Endothelial cell of umbilical vein (primary cell): ENCODE data around the gene MCUR1.

Experiments used
- EZH2 ChIP-seq: IDR thresholded peaks from 2 replicates; pipeline ENCODE4 v1.6.1; 2012; ENCODE audit warnings: borderline replicate concordance, low read depth, mild to moderate bottlenecking, moderate library complexity, low read length, inconsistent platforms; ENCODE audit not compliant: severe bottlenecking
- FOS ChIP-seq: IDR thresholded peaks from 2 replicates; pipeline ENCODE4 v1.6.1; 2011; ENCODE audit warnings: mild to moderate bottlenecking, low read length, moderate library complexity, borderline replicate concordance; ENCODE audit not compliant: insufficient read depth
- JUN ChIP-seq: IDR thresholded peaks from 2 replicates; pipeline ENCODE4 v1.6.1; 2011; ENCODE audit warnings: borderline replicate concordance, low read depth; ENCODE audit not compliant: insufficient read length, insufficient read depth
- POLR2A ChIP-seq: IDR thresholded peaks from 2 replicates; pipeline ENCODE4 v1.6.1; 2012; ENCODE audit warnings: low read depth, mild to moderate bottlenecking, control low read depth, low read length
- POLR2AphosphoS5 ChIP-seq: IDR thresholded peaks from 2 replicates; pipeline ENCODE4 v1.6.1; 2012; ENCODE audit warnings: low read depth, mild to moderate bottlenecking, control low read depth, low read length, moderate library complexity; ENCODE audit not compliant: insufficient read depth
- TF ChIP-seq, protein P1 (sequence below), 2 donors: IDR thresholded peaks; 1 replicate in 1 of 2; 2 replicates in 1 of 2; pipeline ENCODE4 v1.5.1; 2011; ENCODE audit warnings: low read length in 2 of 2, mild to moderate bottlenecking in 2 of 2, moderate library complexity in 2 of 2, control low read depth in 1 of 2, inconsistent platforms in 1 of 2, low read depth in 1 of 2; ENCODE audit not compliant: insufficient read depth in 1 of 2; ENCODE audit errors: extremely low read depth in 1 of 2
- TF ChIP-seq, protein P2 (sequence below): IDR thresholded peaks from 2 replicates; pipeline ENCODE4 v1.6.1; 2011; ENCODE audit not compliant: insufficient read depth, insufficient read length

DNA sequence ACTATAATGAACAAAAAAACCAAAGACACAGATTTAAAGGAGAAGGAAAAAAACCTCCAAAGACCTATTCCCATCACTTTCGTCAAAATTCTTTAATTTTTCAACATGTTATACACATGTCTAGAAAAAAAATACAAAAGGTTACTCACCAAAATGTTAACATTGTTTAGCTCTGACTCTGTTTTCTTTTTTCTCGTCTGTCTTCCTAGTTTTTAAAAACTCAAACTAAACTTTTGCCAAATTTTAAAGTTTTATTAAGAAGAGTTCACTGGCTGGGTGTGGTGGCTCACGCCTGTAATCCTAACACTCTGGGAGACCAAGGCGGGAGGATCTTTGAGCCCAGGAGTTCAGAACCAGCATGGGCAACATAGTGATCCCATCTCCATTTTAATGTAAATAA is 10.8 kb downstream of the MCUR1 start:
- TF ChIP-seq, protein P1, sequence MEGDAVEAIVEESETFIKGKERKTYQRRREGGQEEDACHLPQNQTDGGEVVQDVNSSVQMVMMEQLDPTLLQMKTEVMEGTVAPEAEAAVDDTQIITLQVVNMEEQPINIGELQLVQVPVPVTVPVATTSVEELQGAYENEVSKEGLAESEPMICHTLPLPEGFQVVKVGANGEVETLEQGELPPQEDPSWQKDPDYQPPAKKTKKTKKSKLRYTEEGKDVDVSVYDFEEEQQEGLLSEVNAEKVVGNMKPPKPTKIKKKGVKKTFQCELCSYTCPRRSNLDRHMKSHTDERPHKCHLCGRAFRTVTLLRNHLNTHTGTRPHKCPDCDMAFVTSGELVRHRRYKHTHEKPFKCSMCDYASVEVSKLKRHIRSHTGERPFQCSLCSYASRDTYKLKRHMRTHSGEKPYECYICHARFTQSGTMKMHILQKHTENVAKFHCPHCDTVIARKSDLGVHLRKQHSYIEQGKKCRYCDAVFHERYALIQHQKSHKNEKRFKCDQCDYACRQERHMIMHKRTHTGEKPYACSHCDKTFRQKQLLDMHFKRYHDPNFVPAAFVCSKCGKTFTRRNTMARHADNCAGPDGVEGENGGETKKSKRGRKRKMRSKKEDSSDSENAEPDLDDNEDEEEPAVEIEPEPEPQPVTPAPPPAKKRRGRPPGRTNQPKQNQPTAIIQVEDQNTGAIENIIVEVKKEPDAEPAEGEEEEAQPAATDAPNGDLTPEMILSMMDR (IDR thresholded peaks at IDR 0.05; ENCODE audit: extremely low read depth in 1 of 2, insufficient read depth in 1 of 2, low read depth in 1 of 2, low read length in 2 of 2), result no peak
- TF ChIP-seq, protein P2, sequence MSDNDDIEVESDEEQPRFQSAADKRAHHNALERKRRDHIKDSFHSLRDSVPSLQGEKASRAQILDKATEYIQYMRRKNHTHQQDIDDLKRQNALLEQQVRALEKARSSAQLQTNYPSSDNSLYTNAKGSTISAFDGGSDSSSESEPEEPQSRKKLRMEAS, result no peak
- no peak for TF ChIP-seq EZH2
- no peak for TF ChIP-seq JUN
- TF ChIP-seq FOS, result no peak
- TF ChIP-seq POLR2AphosphoS5, result no peak
- TF ChIP-seq POLR2A, result no peak
